SW 1271 (cell line): ENCODE results near the gene MMEL1.
"Not testable (repeated sequence)": the region's sequence is repeated elsewhere in the genome, so short reads cannot be mapped to it uniquely, and the experiment has no call there.

Experiments
- DNase-seq, 2 experiments: peaks; one replicate each; lab custom pipeline; 2025; lab: John Stamatoyannopoulos, UW

Gene MMEL1

GRCh38 chr1:2632561-2633361, at the start of gene MMEL1:
MMEL1 (minus strand) TSS chr1:2633016; CDS start chr1:2629484, 3,532 bp downstream.
- DNase-seq, result no peak

GRCh38 chr1:2676726-2677125, 43.9 kb upstream of the MMEL1 start:
- not testable (repeated sequence) for DNase-seq

GRCh38 chr1:2671656-2672055, 38.8 kb upstream of the MMEL1 start:
- not testable (repeated sequence) for DNase-seq

GRCh38 chr1:2659806-2660205, 27.0 kb upstream of the MMEL1 start:
- not testable (repeated sequence) for DNase-seq

- not testable (repeated sequence) for DNase-seq
Measured at GRCh38 chr1:2657909-2658308, 25.1 kb upstream of the MMEL1 start.

- DNase-seq, result not testable (repeated sequence)
Measured at GRCh38 chr1:2657124-2657523, 24.3 kb upstream of the MMEL1 start.

GRCh38 chr1:2655598-2656434, 23.0 kb upstream of the MMEL1 start:
- DNase-seq, result not testable (repeated sequence)

GRCh38 chr1:2654443-2654948, 21.7 kb upstream of the MMEL1 start:
- not testable (repeated sequence) for DNase-seq

- DNase-seq, result not testable (repeated sequence)
Measured at GRCh38 chr1:2653741-2654442, 21.1 kb upstream of the MMEL1 start.

GRCh38 chr1:2652926-2653571, 20.2 kb upstream of the MMEL1 start:
- DNase-seq, result not testable (repeated sequence)

- DNase-seq, result not testable (repeated sequence)
Measured at GRCh38 chr1:2652152-2652925, 19.5 kb upstream of the MMEL1 start.

- DNase-seq, result no peak
Measured at GRCh38 chr1:2650967-2651645, 18.3 kb upstream of the MMEL1 start.

GRCh38 chr1:2646837-2647236, 14.0 kb upstream of the MMEL1 start:
- DNase-seq, result no peak

GRCh38 chr1:2645776-2646175, 13.0 kb upstream of the MMEL1 start:
- DNase-seq, result no peak

- no peak for DNase-seq
Measured at GRCh38 chr1:2645143-2645542, 12.3 kb upstream of the MMEL1 start.

- DNase-seq, result no peak
Measured at GRCh38 chr1:2644591-2645101, 11.8 kb upstream of the MMEL1 start.

- no peak for DNase-seq
Measured at GRCh38 chr1:2644171-2644570, 11.4 kb upstream of the MMEL1 start.

- no peak for DNase-seq
Measured at GRCh38 chr1:2643414-2644077, 10.7 kb upstream of the MMEL1 start.
